Globus pallidus (tissue), 1 donor: ENCODE results near the gene VAMP8.
"Not testable (repeated sequence)": the region's sequence is repeated elsewhere in the genome, so short reads cannot be mapped to it uniquely, and the experiment has no call there.

Source experiments
- DNase-seq: peaks from one replicate; pipeline ENCODE4 v3.0.0-alpha.2; 2015; ENCODE audit warnings: low spot score

The VAMP8 gene

DNA sequence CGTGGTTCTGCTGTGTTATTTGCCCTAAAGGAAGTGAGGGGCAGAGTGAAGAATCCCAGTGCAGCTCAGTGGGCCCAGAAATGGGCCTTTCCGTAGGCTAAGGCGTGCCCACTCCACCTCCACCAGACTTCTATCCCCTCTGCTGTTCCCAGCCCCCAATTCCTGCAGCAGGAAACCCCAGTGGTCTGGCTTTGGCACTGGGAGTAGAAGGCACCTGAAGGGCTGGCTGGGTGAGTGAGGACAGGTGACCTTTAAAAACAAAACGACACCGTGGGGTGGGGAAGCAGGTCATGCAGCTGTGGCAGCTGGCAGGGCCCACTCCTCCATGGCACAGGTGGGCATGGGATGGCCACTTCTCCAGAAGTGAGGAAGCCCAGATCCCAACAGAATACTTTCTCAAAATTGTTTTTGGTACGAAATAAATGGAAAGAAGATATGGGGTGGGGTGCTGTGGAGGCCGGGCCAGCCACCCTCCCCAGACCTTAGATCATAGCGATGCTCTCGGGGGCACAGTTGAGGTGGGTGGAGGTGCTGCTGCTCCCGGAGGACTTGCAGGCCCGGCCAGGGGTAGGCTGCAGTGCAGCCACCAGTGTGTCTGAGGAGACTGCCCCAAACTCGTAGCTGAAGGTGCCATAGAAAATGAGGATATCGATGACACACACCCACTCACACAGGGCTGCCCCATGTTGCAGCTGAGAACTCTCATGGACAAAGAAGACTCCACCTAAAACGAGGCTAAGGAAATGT lies 21.4 kb downstream of the VAMP8 start:
- no peak for DNase-seq

DNA sequence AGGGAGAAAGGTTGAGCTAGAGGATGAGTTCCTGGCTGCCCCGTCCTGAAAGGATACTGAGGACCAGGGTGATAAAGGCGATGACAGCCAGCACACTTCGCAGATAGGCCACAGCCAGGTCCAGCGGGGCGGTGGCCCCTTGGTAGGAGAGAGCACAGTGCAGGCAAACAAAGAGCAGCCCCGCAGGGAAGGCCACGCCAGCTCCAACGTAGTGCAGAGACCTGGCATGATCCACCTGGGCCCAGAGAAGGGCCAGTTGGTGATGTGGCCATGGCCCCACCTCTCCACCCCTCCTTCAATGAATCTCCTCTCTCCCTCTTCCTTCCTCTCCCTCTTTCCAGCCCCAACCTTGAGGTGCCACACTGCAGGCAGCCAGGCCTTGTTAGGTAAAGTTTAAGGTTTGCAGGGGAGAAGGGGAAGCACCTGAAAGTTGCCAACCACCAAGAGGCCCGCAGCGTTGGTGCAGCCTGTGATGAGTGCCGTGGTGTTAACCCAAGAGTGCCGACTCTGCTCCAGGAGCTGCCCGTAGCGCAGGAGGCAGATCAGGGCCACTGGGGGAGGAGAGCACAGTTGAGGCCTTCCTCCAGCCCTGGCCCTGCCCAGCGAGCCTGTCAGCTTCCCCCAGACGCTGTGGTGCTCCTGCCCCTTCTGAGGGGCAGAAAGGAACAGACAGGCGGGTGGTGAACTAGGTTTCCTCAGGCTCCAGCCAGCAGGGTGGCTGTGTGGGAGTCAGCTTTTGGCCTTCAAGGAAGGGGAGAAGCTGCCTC lies 22.3 kb downstream of the VAMP8 start:
- DNase-seq: no peak

DNA sequence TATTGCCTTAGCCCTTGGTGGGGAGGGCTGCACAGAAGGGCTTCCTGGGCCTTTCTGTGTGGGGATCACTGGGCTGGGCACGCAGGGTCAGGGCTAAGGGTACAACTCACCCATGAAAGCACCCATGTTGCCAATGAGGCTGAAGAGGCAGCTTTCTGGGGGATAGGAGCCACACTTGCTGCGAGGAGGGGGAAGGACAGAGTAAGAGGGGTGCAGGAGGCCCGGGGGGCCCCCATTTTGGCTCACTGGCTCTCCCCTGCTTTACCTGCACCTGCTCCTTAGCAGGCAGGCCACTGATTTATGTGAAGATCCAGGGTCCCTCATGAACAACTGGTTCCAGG lies 22.8 kb downstream of the VAMP8 start:
- DNase-seq: no peak

DNA sequence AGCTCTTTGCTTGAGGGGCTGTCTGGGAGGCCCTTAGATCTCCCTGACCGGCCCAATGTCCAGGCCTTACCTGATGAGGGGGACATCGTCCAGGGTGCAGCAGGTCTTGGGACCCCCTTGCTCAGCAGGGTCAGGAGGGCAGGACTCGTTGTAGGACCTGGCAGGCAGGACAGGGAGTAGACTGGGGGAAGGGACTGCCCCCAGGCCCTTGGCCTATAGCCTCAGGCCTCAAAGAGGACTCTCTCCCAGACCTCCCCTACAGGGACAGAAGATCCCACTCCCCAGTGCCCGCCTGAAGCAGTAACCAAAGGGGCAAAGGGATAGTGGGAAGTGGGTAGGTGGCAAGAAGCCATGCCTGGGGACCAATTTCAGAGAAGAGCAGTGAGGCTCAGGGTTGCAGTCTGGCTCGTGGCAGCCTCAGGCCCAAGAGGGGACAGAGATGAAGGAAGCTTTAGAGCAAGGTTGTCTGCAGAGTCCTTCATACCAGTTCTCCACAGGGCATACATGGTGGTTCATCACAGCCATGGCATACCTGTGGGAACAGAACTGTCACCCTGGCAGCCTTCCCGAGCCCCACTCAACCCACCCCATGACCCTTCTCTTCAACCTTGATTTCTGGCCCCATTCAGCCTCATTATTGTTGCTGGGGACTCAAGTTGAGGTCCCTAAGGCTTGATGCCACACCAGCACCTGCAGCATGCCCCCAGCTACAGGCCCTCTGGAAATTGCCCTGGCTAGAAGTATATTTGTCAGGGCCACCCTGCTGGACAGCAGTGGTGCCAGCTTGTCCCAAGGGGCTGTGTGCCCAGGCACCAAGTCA lies 23.8 kb downstream of the VAMP8 start:
- no peak for DNase-seq

DNA sequence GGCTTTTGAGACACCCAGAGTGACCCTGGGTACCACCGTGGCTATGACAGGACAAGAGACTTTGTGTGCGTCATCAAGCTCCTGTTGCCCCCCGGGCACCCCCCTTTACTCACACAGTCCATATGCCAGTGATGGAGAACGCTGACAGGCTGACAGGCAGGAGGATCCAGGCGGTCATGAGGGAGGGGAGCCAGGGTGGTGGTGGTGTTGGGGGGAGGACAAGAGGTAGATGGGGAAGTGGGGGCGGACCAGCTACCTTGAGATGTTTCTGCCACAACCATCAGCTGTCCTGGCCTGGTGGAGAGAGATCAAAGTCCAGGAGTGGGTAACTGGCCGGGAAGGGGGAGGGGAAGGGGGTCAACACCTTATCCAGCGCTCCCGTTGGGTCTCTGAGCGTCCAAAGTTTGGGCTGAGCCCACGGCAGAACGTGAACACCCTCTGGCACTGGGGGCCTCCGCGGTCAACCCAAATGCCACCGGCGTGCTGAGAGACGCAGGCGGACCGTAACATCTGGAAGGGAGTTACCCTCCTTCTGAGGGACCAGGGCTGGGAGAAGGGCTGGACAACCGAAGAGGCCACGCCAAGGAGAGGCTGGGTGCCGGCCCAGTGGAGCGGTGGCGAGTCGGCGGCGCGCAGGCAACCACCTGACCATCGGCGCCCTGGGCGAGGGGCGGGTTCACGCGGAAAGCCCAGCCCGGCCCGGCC lies 24.5 kb downstream of the VAMP8 start:
- peak; percentile 63 for DNase-seq

DNA sequence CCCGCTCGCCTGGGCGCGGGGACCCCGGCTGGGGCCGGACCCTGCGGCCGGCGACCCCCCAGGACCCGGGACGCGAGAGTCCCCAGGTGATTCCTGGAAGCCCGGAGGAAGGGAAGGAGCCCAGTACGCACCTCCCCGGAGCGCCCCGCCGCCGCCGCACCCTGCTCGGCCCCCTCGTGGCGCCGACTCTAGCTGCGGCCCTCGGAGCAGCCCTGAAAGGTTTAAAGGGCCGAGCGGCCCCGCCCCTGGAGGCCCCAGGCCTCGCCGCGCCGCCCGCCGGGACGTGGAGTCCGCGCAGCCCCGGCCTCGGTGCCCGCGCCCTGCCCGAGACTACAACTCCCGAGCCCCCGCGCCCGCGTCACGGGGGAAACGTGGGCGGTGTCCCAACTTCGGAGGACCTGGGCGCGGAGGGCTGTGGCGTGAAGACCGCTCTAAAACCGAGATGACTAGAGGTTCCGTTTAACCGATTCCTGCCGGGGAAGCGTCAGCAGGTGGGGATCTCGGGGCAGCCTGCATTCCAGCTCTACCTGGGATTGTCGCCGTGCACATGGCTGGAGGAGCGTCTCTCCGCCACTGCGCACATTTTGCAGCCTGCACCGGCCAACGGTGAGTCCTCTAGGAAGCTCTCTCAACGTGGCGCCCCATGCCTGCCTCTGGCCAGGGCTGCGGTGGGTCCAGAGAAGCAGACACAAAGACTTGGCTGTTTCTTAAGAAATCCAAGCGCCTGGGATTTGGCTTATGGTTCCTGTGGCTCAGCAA lies 25.3 kb downstream of the VAMP8 start, which contains the start of gene TMEM150A:
TMEM150A (minus strand) TSS at position 223 of the 759 bp plus-strand sequence. CDS start 750 bp downstream, outside the sequence.
- DNase-seq: peak; percentile 93

DNA sequence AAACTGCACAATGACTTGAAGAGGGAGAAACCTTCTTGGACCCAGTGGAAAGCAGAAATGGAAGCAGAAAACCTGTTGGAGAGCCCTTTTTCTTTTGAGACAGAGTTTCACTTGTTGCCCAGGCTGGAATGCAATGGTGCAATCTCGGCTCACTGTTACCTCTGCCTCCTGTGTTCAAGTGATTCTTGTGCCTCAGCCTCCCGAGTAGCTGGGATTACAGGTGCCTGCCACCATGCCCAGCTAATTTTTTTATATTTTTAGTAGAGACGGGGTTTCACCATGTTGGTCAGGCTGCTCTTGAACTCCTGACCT lies 26.7 kb downstream of the VAMP8 start:
- not testable (repeated sequence) for DNase-seq

DNA sequence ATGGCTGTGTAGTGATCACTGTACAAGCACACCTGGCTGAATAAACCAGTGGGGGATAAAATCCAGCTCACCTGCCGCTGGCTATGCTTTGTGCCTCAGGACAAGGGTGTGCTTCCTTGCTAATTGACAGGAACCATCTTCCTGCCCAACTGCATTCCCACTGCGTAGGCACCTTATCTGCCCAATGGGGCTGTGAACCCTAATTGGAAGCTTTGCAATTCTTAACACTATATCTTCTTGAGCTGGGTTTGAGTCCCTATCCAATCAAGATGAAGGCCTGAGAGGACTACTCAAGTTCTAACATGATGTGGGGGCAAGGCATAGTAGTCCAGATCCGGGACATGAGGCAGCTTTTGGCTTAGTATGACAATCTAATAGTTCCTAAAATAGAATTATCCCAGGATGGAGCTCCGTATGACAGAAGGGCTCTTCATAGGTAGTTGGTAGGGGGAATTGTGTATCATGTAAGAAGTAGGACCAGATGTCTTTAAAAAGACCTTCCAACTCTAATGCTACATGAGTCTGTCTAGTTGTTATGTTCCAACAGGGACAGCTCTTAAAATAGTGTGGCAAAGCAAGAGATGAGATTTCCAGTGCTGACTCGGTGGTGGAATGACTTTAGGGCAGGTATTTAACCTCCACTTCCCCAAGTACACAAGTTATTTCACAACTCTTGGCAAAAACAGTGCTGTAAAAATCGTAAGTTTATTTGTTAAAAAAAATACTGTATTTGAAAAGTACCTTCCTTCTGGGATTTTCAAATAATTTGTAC lies 27.4 kb downstream of the VAMP8 start:
- DNase-seq: no peak

DNA sequence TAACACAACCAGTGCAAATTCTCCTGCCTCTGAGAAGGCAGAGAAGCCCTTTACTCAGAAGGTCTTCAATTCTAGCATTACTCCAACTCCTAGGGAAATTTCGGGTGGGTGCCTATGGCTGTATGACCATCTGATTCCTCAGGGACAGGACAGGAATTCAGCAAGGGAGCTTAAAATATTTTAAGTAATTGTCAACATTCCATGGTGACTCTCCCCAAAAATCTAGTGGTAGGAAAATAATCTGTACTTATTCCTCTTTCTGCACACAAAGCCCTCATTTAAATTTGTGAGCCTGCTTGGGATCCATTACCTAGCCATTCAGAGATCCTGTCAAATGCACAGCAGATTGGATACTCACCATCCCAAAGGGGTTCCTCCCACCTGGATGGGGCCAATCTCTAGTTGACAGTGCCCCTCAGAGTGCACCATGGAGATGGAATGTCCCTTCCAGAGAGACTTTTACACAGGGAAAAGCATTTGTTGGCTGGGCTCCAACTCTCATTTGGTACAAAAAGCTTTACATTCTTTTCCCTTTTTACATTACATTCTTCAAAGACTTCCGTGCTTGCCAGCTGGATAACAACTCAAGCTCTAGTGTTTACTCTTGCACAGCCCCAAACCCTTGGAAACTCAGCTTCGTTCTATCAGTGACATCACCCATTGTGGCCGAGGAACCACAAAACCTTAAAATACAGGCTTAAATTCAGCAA lies 28.2 kb downstream of the VAMP8 start:
- no peak for DNase-seq

DNA sequence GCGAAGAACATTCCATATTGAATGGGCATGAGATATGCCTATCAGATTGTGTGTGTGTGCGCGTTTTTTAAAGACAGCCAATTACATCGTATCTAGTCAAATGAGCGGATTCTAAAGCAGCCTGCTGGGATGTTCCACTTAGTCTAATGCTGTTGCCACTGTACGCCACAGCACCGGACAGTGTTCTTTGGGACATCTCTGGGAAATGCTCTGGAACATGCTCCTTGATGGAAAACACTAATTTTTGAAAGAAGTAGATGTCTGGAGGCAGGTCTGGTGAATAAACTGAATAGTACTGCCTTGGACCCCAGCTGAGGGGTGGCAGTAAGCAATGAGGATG lies 28.7 kb downstream of the VAMP8 start:
- DNase-seq: no peak

DNA sequence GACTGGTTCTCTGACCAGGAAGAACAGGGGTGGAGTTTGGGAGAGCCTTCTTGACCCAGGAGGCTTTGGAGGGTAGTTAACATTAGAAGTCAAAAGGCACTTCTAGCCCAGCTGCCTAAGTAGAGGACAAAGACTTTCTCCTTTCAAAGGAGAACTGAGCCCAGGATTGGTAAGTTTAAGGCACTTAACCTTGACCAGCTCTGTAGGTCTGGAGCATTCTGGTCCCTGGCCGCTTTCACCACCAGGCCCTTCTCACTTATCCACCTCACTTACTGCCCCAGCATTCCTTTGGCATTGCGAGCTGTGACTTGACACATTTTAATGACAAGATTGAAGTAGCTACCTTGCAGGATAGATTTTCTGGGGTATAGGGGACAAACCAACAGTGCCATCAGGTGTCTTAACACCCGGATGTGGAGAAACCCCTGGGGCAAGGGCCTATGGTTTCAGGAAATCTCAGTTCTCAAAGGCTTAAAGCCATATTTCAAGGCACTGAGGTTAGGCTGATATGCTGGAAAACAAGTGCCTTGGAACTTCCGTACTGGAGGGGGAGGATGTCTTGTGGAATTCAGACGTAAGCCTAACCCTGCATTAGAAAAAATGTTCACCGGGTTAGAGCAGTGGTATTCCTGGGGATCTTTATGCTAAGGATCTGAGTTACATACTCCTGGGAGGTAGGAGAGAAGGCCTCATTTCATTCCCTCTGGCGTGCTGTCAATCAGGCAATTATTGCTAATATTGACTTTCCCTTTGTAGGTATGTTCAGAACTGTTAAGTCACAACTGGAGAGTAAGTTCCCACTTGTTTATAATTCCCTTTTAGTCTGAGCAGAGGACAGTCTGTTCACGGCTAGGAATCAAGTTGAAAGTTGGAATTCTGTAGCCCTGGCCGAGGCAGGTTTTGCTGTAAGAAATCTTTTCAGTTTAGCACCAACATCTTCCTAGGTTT lies 30.2 kb downstream of the VAMP8 start:
- DNase-seq: no peak

DNA sequence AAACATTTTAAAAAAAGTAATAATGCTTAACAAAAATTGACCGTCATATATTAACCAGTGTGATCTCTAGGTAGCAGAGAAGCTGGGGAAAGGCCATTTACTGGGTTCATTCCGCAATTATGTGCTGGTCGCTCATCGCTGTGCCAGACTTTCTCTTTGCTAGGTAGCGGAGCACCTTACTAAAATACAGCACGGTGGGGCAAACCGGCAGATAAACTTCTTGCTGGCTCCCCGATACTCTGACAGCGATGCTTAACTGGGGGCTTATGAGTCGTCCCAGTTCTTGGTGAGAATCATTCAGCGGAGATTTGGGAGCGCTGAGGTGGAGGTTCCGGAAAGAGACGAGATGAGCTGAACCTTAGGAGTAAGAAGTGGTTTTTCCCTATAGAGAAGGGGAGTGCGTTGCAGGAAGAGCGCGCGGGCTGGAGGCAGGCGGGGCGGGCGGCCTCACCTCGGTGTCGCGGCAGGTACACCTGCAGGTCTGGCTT lies 33.9 kb downstream of the VAMP8 start:
- no peak for DNase-seq

DNA sequence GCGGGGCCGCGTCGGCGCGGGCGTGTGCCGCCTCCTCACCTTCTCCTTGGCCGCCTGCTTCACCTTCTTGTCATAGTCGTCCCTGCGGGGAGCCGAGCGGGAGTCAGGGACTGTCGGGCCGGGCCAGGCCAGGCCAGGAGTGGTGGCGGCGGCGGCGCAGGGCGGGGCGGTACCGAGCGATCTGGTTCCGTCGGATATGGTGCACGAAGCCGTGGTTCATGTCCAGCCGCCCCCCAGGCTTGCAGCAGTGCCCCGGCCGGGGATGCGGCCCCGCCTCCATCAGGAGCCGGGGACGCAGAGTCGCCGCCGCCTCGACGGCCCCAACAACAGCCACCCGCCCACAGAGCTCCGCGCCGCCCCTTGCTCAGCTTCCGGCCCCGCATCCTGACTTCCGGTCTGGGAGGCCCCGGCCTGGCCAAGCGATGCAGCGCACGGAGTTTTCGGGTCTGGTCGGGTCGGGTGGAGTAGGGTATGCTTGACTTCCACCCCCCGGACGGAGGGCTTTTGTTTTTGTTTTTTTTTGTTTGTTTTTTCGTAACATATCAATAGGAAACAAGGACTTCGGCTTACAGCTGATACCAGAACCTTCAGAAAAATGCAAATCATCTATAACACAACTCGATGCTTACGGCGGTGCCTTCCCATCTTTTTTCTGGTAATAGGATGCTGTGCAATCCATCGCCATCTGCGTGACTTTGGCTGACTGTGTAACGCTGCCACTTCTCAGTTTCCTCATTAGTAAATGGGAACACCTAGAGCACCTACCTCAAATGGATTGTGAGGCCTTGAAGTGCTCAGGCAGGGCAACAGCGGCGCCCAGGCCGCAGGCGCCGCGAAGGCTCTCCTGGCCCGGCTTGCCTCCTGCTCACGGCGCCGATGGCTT lies 34.6 kb downstream of the VAMP8 start, which contains the start of gene C2orf68:
C2orf68 (minus strand) TSS at position 362 of the 883 bp plus-strand sequence; CDS start at position 280, 82 bp downstream.
- peak; percentile 87 for DNase-seq

DNA sequence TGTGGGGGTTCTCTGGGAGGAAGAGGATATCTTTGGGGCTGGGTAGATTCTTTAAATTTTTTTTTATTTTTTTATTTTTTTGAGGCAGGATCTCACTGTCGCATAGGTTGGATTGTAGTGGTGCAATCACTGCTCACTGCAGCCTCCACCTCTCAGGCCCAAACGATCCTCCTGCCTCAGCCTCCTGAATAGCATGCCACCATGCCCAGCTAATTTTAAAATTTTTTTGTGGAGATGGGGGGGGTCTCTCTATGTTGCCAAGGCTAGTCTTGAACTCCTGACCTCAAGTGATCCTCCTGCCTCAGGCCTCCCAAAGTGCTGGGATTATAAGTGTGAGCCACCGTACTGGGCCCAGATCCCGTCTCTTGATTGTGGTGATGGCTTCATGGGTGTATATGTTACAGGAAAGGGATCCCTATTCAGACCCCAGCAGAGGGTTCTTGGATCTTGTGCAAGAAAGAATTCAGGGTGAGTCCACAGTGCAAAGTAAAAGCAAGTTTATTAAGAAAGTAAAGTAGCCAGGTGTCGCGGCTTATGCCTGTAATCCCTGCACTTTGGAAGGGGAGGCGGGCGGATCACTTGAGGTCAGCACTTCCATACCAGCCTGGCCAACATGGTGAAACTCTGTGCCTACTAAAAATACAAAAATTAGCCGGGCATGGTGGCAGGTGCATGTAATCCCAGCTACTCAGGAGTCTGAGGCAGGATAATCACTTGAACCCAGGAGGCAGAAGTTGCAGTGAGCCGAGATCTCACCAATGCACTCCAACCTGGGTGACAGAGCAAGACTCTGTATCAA lies 36.5 kb downstream of the VAMP8 start:
- DNase-seq: no peak

DNA sequence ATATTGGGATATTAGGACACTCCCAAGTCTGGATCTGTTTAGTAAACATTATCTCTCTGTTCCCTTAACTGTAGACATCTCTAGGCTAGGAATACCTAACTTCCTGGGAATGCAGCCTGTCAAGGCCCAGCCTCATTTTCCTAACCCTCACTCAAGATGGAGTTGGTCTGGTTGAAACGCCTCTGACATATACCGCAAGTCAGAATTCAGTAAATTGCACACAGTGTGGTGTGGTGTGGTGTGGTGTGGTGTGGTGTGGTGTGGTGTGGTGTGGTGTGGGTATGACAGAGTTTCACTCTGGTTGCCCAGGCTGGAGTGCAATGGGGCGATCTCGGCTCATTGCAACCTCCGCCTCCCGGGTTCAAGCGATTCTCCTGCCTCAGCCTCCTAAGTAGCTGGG lies 37.4 kb downstream of the VAMP8 start:
- DNase-seq: not testable (repeated sequence)

DNA sequence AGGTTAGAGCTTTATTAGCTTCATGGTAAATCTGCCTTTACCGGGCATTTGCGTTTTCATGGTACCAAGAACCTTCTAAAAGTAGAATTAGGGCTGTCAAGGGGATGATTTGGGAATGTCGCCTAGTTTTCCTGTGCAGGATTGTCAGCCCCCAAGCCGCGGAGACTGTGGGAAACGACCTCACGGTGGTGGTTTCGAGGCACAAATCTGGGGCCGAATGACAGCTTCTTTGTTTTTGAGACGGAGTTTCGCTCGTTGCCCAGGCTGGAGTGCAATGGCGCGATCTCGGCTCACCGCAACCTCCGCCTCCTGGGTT lies 38.0 kb downstream of the VAMP8 start:
- DNase-seq: no peak

DNA sequence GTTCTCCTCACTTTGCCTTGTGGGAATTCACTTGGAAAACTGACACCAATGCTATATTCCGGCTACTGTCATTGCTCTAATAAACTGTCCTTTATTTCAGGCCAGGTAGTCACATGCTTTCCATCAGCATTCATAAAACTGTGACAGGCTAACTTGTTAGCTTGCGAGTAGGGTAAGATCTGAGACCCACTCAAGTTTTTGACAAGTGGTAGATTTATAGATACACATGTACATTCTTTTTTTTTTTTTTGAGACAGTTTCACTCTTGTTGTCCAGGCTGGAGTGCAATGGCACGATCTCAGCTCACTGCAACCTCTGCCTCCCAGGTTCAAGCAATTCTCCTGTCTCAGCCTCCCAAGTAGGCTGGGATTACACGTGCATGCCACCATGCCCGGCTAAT lies 40.3 kb downstream of the VAMP8 start:
- not testable (repeated sequence) for DNase-seq
